IPS DF 6.9 (cell line): Measurements from ENCODE around the gene ACACA.

Experiments used
- DNase-seq: peaks from one replicate; pipeline ENCODE4 v3.0.0-alpha.2; 2013; ENCODE audit warnings: low read depth, low spot score
- H3K27ac ChIP-seq: one replicate; pipeline ENCODE4 v1.5.1; 2013; ENCODE audit warnings: low read length, control low read depth
- H3K27me3 ChIP-seq: 2 replicates; pipeline ENCODE4 v1.6.1; 2013; ENCODE audit warnings: mild to moderate bottlenecking, low read length; ENCODE audit not compliant: control insufficient read depth, insufficient read depth
- H3K36me3 ChIP-seq: 2 replicates; pipeline ENCODE4 v1.6.1; 2013; ENCODE audit warnings: low read length; ENCODE audit not compliant: control insufficient read depth, insufficient read depth
- H3K4me1 ChIP-seq: 2 replicates; pipeline ENCODE4 v1.6.1; 2013; ENCODE audit warnings: low read length; ENCODE audit not compliant: control insufficient read depth, insufficient read depth
- H3K4me3 ChIP-seq: 2 replicates; pipeline ENCODE4 v1.5.1; 2013; ENCODE audit warnings: mild to moderate bottlenecking, low read length
- H3K9me3 ChIP-seq: 2 replicates; pipeline ENCODE4 v1.6.1; 2013; ENCODE audit warnings: low read length, inconsistent platforms; ENCODE audit not compliant: control insufficient read depth, insufficient read depth
- WGBS: extraction: QIAGEN DNeasy Blood & Tissue Kit; methylation state at CpG from one replicate; pipeline ENCODE4 v1.1.7; 2013; ENCODE audit warnings: mixed read lengths, missing lambda C conversion rate; ENCODE audit not compliant: insufficient read length, insufficient coverage; 5-methylcytosine and 5-hydroxymethylcytosine counted together

ACACA gene

GRCh38 chr17:37239690-37240334, 166.8 kb downstream of the ACACA start:
- H3K4me1 ChIP-seq: no peaks in the 10 kb centered on the region
- no peaks in the 10 kb centered on the region for H3K9me3 ChIP-seq
- no peak overlapping the region for H3K27ac ChIP-seq
- no peaks in the 10 kb centered on the region for H3K27me3 ChIP-seq
- H3K36me3 ChIP-seq: peaks cover 7% of the 10 kb centered on the region; the same call in 1 of the 2 replicates
- WGBS: 100% methylated on average over 1 of the region's 3 CpGs
- no peak overlapping the region for H3K4me3 ChIP-seq
- no peak for DNase-seq

DNA sequence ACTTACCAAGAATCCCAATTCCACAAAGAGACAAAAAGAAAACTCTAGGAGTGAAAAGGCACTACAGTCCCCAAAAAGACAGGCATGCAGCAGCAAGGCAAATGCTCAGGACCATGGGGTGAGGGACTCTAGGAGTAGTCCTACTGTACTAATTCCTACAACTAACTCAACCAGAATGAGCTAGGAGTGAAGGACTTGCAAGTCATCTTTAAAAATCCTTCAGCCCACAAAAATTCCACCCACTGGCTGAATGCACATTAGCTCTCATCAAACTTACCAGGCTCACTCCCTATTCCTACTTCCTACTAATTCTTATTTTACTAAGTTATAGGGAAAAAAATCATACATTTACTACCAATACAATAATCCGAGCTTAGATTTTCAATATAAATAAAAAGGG, 172.5 kb downstream of the ACACA start:
- Histone ChIP-seq H3K4me3 (no peak overlapping the region), H3K4me1 (no peaks in the 10 kb centered on the region), H3K27me3 (no peaks in the 10 kb centered on the region), H3K9me3 (no peaks in the 10 kb centered on the region), H3K36me3 (peaks cover 4% of the 10 kb centered on the region; the same call in 1 of the 2 replicates), H3K27ac (no peak overlapping the region)
- no CpG with 5 or more reads among the region's 1 CpG for WGBS
- no peak for DNase-seq

- Histone ChIP-seq H3K27me3 (no peaks in the 10 kb centered on the region), H3K4me1 (no peaks in the 10 kb centered on the region), H3K9me3 (no peaks in the 10 kb centered on the region), H3K4me3 (no peak overlapping the region), H3K36me3 (peaks cover 4% of the 10 kb centered on the region; the same call in 1 of the 2 replicates), H3K27ac (no peak overlapping the region)
- no CpG with 5 or more reads among the region's 11 CpGs for WGBS
- no peak for DNase-seq
Observed at GRCh38 chr17:37233036-37233435, 173.6 kb downstream of the ACACA start.

DNA sequence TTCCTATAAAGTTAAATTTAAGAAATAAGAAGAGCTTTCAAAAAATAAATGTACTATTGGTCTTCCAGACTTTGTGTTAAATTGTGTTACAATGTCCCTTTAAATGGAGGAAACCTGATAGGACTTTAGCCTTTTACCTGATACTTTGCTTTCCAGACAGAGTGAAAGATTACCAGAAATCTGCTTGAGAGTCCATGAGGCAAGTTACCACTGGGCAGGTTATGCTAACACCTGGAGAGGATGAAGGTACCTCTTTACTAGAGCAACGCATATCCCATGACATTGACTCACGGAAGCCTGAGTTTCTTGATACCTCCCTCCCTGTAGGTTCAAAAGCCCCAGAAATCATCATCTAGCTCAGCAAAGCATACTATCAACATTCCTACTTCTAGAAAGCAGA, 174.7 kb downstream of the ACACA start:
- Histone ChIP-seq H3K36me3 (peaks cover 4% of the 10 kb centered on the region; the same call in 1 of the 2 replicates), H3K27ac (no peak overlapping the region), H3K9me3 (no peaks in the 10 kb centered on the region), H3K4me3 (no peak overlapping the region), H3K27me3 (no peaks in the 10 kb centered on the region), H3K4me1 (no peaks in the 10 kb centered on the region)
- DNase-seq: no peak
- no CpG with 5 or more reads among the region's 2 CpGs for WGBS

- Histone ChIP-seq H3K27me3 (no peaks in the 10 kb centered on the region), H3K4me3 (no peak overlapping the region), H3K4me1 (no peaks in the 10 kb centered on the region), H3K36me3 (peaks cover 4% of the 10 kb centered on the region; the same call in 1 of the 2 replicates), H3K27ac (no peak overlapping the region), H3K9me3 (no peaks in the 10 kb centered on the region)
- DNase-seq: no peak
- WGBS: no CpG with 5 or more reads among the region's 1 CpG
Observed at GRCh38 chr17:37230633-37231032, 176.0 kb downstream of the ACACA start.

- Histone ChIP-seq H3K9me3 (no peaks in the 10 kb centered on the region), H3K36me3 (peaks cover 2% of the 10 kb centered on the region; the same call in 1 of the 2 replicates), H3K27ac (no peak overlapping the region), H3K4me1 (0 out of 2 replicates have a peak, but pooled peaks cover 3% of the 10 kb centered on the region), H3K27me3 (no peaks in the 10 kb centered on the region), H3K4me3 (no peak overlapping the region)
- no peak for DNase-seq
- no CpG with 5 or more reads among the region's 4 CpGs for WGBS
Observed at GRCh38 chr17:37225465-37225864, 181.2 kb downstream of the ACACA start.

DNA sequence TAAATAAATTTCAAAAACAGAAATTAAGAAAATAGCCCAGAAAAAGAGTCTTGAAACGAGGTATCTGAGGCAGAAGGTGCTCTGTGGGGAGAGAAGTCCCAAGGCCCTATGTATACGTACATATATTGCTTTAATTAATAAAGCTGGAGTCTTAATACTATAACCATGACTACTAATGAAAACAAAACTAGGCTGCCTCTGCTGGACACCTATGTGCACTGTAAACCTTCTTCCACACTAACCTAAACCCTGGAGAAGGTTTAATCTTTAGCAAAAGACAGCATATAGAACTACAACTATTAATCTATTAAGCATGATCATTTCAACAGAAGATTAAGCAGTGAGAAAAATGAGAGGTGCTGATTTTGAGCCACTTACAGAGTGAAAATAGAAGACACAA, 184.8 kb downstream of the ACACA start:
- no peaks in the 10 kb centered on the region for H3K9me3 ChIP-seq
- H3K27me3 ChIP-seq: no peaks in the 10 kb centered on the region
- DNase-seq: no peak
- whole genome bisulfite sequencing: no CpG with 5 or more reads among the region's 2 CpGs
- 0 out of 2 replicates have a peak, but pooled peaks cover 3% of the 10 kb centered on the region for H3K4me1 ChIP-seq
- no peak overlapping the region for H3K27ac ChIP-seq
- H3K4me3 ChIP-seq: no peak overlapping the region
- peaks cover 2% of the 10 kb centered on the region; the same call in 1 of the 2 replicates for H3K36me3 ChIP-seq

GRCh38 chr17:37220607-37220953, 186.1 kb downstream of the ACACA start:
- Histone ChIP-seq H3K27ac (no peak overlapping the region), H3K9me3 (no peaks in the 10 kb centered on the region), H3K27me3 (no peaks in the 10 kb centered on the region), H3K36me3 (peaks cover 2% of the 10 kb centered on the region; the same call in 1 of the 2 replicates), H3K4me1 (0 out of 2 replicates have a peak, but pooled peaks cover 3% of the 10 kb centered on the region), H3K4me3 (no peak overlapping the region)
- no peak for DNase-seq
- no CpG with 5 or more reads among the region's 1 CpG for WGBS

DNA sequence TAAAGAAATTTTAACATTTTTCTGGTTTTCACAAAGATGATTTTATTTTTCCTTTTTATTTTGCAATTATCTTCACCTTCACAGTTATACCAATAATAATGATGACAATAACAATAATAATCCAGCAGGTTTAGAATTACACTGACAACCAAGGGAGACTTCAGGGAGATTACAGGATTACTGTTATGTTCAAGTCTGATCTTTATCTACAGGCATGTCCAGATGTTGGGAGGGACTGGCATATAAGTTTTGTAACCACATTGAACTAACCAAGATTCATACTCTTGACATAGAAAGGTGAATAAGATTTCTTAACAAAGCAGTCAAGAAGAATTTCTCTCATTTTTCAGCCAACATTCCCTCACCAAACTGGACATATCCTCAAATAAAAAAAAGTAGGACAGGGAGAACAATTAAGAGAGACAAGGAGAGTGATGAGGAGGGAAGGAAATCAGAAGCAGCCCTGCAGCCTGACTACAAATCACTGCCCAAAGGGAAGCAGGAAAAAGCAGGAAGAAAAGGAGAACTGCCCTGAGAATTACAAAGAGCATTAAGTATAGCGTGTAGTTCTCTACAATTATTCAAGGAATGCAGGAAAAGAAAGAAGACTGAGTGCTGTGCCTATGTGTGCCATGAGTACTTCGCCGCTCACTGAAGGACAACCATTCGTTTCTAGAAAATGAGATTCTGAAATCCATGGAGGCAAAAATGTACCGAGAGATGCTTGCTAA, 186.6 kb downstream of the ACACA start:
- H3K27me3 ChIP-seq: no peaks in the 10 kb centered on the region
- peaks cover 2% of the 10 kb centered on the region; the same call in 1 of the 2 replicates for H3K36me3 ChIP-seq
- no peak overlapping the region for H3K4me3 ChIP-seq
- WGBS: no CpG with 5 or more reads among the region's 5 CpGs
- H3K9me3 ChIP-seq: no peaks in the 10 kb centered on the region
- DNase-seq: no peak
- H3K4me1 ChIP-seq: no peaks in the 10 kb centered on the region
- H3K27ac ChIP-seq: no peak overlapping the region

GRCh38 chr17:37218849-37219248, 187.8 kb downstream of the ACACA start:
- WGBS: no CpG with 5 or more reads among the region's 2 CpGs
- no peak overlapping the region for H3K27ac ChIP-seq
- H3K4me3 ChIP-seq: no peak overlapping the region
- H3K27me3 ChIP-seq: no peaks in the 10 kb centered on the region
- no peaks in the 10 kb centered on the region for H3K9me3 ChIP-seq
- peaks cover 2% of the 10 kb centered on the region; the same call in 1 of the 2 replicates for H3K36me3 ChIP-seq
- no peak for DNase-seq
- H3K4me1 ChIP-seq: no peaks in the 10 kb centered on the region
